Left hindlimb (tissue), 1 donor: ENCODE measurements around the gene TDRD6.

ENCODE experiments used
- DNase-seq: peaks from one replicate; pipeline ENCODE4 v3.0.0-alpha.2; 2018

TDRD6 gene

GRCh38 chr6:46746696-46747095 lies 59.0 kb downstream of the TDRD6 start, which contains the start of gene ANKRD66:
ANKRD66 (plus strand) TSS chr6:46746933; CDS start chr6:46751949, 5,016 bp downstream.
- DNase-seq: no peak

GRCh38 chr6:46748940-46749503 lies 61.3 kb downstream of the TDRD6 start:
- DNase-seq: no peak

GRCh38 chr6:46749731-46750130 lies 62.0 kb downstream of the TDRD6 start:
- DNase-seq: no peak

GRCh38 chr6:46751658-46752057 lies 64.0 kb downstream of the TDRD6 start:
- DNase-seq: no peak
